Activated CD4-positive, alpha-beta T cell treated with anti-CD3 and anti-CD28 coated beads, Interleukin-2, amount 10 ng/mL, durations not matched to agents 7 days and 5 days (primary cell): ENCODE data around the gene NUDT7. TPM values are rescaled to one million over a fixed set of nuclear protein-coding genes. Genes with fewer than 3 reads are reported as not detected.

Source experiments
- CTCF ChIA-PET: fragments of 350-600 bp; sonication (Branson Sonifier 250); formaldehyde crosslinking; loops from one replicate; lab custom pipeline; 2021; ENCODE audit warnings: antibody characterized with exemption; lab: Charles Lee
- POLR2A ChIA-PET: fragments of 350-600 bp; sonication (Branson Sonifier 250); formaldehyde crosslinking; loops from one replicate; lab custom pipeline; 2021; ENCODE audit warnings: antibody characterized with exemption; lab: Charles Lee
- DNase-seq: peaks from one replicate; pipeline ENCODE4 v3.0.0-alpha.2; 2020
- H3K27ac Mint-ChIP-seq: one replicate; pipeline ENCODE4 v1.8.0; 2021; ENCODE audit warnings: mild to moderate bottlenecking, moderate library complexity, mixed read lengths
- H3K27me3 Mint-ChIP-seq: one replicate; pipeline ENCODE4 v1.8.0; 2021; ENCODE audit warnings: mixed read lengths
- H3K36me3 Mint-ChIP-seq: one replicate; pipeline ENCODE4 v1.8.0; 2021; ENCODE audit warnings: low read depth, mixed read lengths
- H3K4me1 Mint-ChIP-seq: one replicate; pipeline ENCODE4 v1.8.0; 2021; ENCODE audit warnings: mixed read lengths
- H3K4me3 Mint-ChIP-seq: one replicate; pipeline ENCODE4 v1.8.0; 2021; ENCODE audit warnings: mild to moderate bottlenecking, moderate library complexity, mixed read lengths
- H3K9me3 Mint-ChIP-seq: one replicate; pipeline ENCODE4 v1.8.0; 2021; ENCODE audit warnings: mixed read lengths
- total RNA-seq, 2 experiments: library from RNA; stranded (reverse); gene quantifications; one replicate each; pipeline ENCODE4 v1.2.3, GENCODE V29; 2021

Gene NUDT7
- total RNA-seq, 2 experiments from 2014 or later, result 6.8 to 8.4 TPM

DNA sequence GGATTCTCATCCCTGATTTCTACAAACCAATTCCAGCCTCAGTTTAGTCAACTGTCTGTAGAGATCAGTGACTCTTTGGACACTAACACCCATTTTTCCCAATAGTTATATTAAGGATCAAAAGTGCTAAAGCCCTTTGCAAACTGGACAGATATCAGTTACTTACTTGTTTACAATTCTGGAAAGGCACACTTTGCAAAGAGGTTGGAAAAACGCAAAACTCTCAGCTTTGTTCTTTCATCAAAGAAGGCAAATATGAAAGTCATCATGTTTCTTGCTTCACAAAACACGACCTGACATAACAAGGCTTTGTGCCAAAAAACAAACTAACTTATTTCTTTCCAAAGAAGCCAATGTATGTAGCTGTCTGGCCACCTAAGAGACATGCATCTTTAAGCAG, 39.9 kb downstream of the NUDT7 start:
- no peaks in the 10 kb centered on the region for H3K9me3 Mint-ChIP-seq
- no peaks in the 10 kb centered on the region for H3K36me3 Mint-ChIP-seq
- no peaks in the 10 kb centered on the region for H3K4me1 Mint-ChIP-seq
- H3K27me3 Mint-ChIP-seq, result no peaks in the 10 kb centered on the region
- H3K27ac Mint-ChIP-seq, result no peak overlapping the region
- DNase-seq, result no peak
- POLR2A ChIA-PET, result no interaction called here
- H3K4me3 Mint-ChIP-seq, result no peak overlapping the region
- CTCF ChIA-PET, result no interaction called here

DNA sequence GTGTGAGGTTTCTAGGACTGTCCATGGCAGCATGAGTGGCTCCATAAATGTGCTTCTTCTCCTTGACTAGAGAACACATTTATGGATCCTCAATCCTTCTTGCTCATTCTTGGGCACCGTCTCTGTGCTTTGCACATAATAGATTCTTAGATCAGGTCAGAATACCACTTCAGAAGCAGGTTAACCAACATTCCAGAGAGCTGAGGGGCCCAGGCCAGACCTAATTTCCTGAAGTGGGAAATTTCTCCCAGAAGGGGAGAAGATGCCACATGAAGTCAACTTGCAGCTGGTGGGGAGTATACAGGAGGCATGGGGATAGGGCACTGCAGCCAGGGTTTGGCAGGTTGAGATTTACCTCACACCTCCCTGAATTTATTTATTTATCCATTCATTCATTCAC, 41.7 kb downstream of the NUDT7 start:
- H3K27me3 Mint-ChIP-seq, result no peaks in the 10 kb centered on the region
- no peaks in the 10 kb centered on the region for H3K36me3 Mint-ChIP-seq
- no peaks in the 10 kb centered on the region for H3K4me1 Mint-ChIP-seq
- DNase-seq, result no peak
- no peak overlapping the region for H3K27ac Mint-ChIP-seq
- H3K4me3 Mint-ChIP-seq, result no peak overlapping the region
- POLR2A ChIA-PET, result no interaction called here
- CTCF ChIA-PET, result no interaction called here
- H3K9me3 Mint-ChIP-seq, result no peaks in the 10 kb centered on the region

DNA sequence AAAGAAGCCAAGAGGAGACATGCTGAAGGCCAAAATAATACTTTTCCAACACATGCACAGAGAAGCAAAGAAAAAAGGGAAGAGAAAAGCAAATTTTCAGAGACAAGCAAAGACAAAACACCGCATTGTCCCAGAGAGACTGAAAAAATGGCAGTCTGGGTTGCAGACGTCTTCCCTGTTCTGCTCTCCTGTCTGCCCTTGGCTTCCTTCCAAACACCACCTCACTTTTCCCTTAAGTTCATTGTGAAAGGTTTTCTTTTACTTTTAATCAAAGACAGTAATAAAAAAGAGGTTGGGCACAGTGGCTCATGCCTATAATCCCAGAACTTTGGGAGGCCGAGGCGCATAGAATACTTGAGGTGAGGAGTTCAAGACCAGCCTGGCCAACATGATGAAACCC, 44.9 kb downstream of the NUDT7 start:
- Mint-ChIP-seq H3K27ac (no peak overlapping the region), H3K9me3 (no peaks in the 10 kb centered on the region), H3K4me1 (no peaks in the 10 kb centered on the region), H3K36me3 (no peaks in the 10 kb centered on the region), H3K4me3 (no peak overlapping the region), H3K27me3 (no peaks in the 10 kb centered on the region)
- ChIA-PET CTCF (no interaction called here), POLR2A (no interaction called here)
- DNase-seq, result no peak

DNA sequence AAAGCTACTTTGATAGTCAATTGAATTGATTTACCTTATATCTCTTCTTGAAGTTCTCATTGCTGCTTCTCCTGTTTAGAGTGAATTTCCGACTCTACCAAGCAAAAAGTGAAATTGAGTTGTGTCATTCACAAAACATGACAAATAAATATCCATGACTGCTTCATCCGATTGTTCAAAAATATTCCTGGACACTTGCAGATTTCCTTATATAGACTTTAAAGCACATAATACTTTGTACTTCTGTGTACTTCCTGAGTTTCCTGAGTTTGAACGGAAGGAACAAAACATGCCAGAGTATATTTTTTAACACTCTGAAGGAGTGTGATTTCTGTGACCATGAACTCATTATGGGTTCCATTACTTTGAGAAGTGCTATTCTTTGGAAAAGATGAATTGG, 45.5 kb downstream of the NUDT7 start:
- H3K27ac Mint-ChIP-seq, result no peak overlapping the region
- no peaks in the 10 kb centered on the region for H3K36me3 Mint-ChIP-seq
- H3K27me3 Mint-ChIP-seq, result no peaks in the 10 kb centered on the region
- CTCF ChIA-PET, result no interaction called here
- no peaks in the 10 kb centered on the region for H3K9me3 Mint-ChIP-seq
- H3K4me1 Mint-ChIP-seq, result no peaks in the 10 kb centered on the region
- H3K4me3 Mint-ChIP-seq, result no peak overlapping the region
- no peak for DNase-seq
- POLR2A ChIA-PET, result no interaction called here

GRCh38 chr16:77775911-77776909, 53.9 kb downstream of the NUDT7 start:
- Mint-ChIP-seq H3K9me3 (no peaks in the 10 kb centered on the region), H3K27me3 (no peaks in the 10 kb centered on the region), H3K27ac (no peak overlapping the region), H3K4me1 (no peaks in the 10 kb centered on the region), H3K4me3 (no peak overlapping the region), H3K36me3 (no peaks in the 10 kb centered on the region)
- ChIA-PET CTCF (interaction anchor here (0.6 kb wide), 1 partner anchor 510 kb away, joined by 4 read pairs; no protein-coding TSS in a partner anchor), POLR2A (no interaction called here)
- no peak for DNase-seq

DNA sequence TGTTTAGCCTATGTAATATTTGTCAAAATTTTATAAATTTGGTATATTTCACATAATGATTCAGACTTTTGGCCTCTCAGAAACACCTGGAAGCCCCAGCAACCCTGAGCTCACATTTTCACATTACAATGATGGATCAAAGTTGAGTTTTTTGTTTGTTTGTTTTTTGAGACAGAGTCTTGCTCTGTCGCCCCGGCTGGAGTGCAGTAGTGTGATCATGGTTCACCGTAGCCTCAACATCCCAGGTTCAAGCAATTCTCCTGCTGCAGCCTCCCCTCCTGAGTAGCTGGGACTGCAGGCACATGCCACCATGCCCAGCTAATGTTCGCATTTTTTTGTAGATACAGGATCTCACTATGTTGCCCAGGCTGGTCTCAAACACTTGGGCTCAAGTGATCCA, 55.4 kb downstream of the NUDT7 start:
- POLR2A ChIA-PET, result no interaction called here
- no peaks in the 10 kb centered on the region for H3K27me3 Mint-ChIP-seq
- H3K9me3 Mint-ChIP-seq, result no peaks in the 10 kb centered on the region
- no peak overlapping the region for H3K27ac Mint-ChIP-seq
- no peaks in the 10 kb centered on the region for H3K4me1 Mint-ChIP-seq
- CTCF ChIA-PET, result no interaction called here
- no peak overlapping the region for H3K4me3 Mint-ChIP-seq
- H3K36me3 Mint-ChIP-seq, result no peaks in the 10 kb centered on the region
- no peak for DNase-seq

DNA sequence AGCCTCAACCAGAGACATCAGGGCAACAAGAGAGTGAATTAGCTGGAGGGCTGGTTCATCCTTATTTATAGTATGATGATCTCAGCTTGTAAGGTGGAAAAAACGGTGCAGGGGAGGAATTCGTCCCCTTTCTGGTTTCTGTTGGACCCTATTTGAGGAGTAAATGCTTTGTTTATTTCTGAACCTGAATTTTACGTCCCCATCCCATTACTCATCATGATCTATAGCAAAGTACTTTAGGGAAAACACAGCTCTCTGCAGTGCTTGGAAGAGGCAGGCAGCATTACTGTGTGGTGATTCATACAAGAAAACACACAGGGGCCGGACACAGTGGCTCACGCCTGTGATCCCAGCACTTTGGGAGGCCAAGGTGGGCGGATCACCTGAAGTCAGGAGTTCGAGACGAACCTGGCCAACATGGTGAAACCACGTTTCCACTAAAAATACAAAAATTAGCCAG, 58.1 kb downstream of the NUDT7 start:
- Mint-ChIP-seq H3K9me3 (no peaks in the 10 kb centered on the region), H3K4me1 (no peaks in the 10 kb centered on the region), H3K27ac (no peak overlapping the region), H3K27me3 (no peaks in the 10 kb centered on the region), H3K36me3 (no peaks in the 10 kb centered on the region), H3K4me3 (no peak overlapping the region)
- POLR2A ChIA-PET, result no interaction called here
- no peak for DNase-seq
- CTCF ChIA-PET, result no interaction called here

DNA sequence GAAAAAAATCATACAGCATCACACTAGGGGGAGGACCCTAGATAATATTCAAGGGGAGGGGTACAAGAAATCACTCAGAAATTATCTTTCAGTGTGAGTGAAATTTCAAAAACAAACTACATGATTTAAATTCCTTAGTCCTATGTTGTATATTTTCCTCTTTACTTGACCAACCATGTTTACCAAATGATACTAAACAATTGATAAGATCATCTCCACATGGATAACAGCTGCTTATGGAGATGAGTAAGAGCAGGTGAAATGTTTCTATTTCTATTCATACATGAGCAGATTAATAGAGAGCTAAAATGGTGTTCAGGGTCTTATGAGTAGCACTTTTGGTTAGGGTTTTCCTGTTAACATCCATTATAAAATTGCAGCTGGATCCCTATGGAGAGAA, 58.8 kb downstream of the NUDT7 start:
- H3K4me1 Mint-ChIP-seq, result no peaks in the 10 kb centered on the region
- no peak for DNase-seq
- H3K27me3 Mint-ChIP-seq, result peaks cover 3% of the 10 kb centered on the region
- POLR2A ChIA-PET, result no interaction called here
- H3K4me3 Mint-ChIP-seq, result no peak overlapping the region
- CTCF ChIA-PET, result no interaction called here
- H3K36me3 Mint-ChIP-seq, result no peaks in the 10 kb centered on the region
- no peaks in the 10 kb centered on the region for H3K9me3 Mint-ChIP-seq
- no peak overlapping the region for H3K27ac Mint-ChIP-seq

DNA sequence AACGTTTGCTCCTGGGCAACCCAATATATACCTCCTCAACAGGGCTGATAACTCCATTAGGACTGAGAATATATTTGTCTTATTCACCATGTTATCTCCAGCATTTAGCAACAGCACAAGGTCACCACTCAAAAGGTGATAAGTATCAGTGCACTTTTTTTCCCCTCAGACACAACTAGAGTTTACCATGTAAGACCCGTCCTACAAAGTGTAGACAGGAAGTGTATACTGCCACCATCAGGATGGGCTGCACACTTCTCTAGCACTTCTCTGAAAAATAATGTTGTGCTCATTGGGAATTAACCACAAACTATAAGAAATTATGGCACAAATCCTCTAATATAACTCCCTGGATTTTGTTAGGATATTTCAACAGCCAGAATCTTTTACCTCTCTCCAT, 60.4 kb downstream of the NUDT7 start:
- H3K27me3 Mint-ChIP-seq, result peaks cover 19% of the 10 kb centered on the region
- ChIA-PET CTCF (interaction anchor here (1.3 kb wide), 1 partner anchor 546 kb away, joined by 3 read pairs; no protein-coding TSS in a partner anchor), POLR2A (no interaction called here)
- H3K4me3 Mint-ChIP-seq, result no peak overlapping the region
- no peak overlapping the region for H3K27ac Mint-ChIP-seq
- H3K9me3 Mint-ChIP-seq, result no peaks in the 10 kb centered on the region
- no peak for DNase-seq
- H3K4me1 Mint-ChIP-seq, result no peaks in the 10 kb centered on the region
- no peaks in the 10 kb centered on the region for H3K36me3 Mint-ChIP-seq

DNA sequence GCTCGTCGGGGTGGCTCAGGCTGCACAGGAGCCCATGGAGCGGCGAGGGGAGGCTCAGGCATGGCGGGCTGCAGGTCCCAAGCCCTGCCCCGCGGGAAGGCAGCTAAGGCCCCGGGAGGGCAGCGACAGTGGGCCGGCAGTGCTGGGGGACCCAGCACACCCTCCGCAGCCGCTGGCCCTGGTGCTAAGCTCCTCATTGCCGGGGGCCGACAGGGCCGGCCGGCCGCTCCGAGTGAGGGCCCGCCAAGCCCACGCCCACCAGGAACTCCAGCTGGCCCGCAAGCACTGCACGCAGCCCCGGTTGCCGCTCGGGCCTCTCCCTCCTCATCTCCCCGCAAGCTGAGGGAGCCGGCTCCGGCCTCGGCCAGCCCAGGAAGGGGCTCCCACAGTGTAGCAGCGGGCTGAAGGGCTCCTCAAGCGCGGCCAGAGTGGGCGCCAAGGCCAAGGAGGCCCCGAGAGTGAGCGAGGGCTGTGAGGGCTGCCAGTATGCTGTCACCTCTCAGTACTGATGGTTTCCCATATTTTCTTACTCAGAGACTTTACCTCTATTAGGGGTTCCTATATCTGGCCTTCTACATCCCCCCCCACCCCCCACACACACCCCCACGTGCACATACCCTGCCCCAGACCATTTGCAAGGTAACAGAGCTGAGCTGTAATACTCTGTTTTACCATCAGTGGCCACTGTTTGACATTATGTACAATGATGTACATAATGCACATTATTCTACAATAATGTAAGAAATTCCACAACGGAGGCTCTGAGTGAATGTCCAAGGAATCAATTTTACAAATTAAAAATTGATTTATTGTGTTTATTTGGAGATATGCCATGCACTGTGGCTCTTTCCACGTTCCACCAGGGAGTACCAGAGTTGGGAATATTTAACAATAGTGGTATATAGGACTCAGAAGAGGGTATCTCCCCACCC, 62.4 kb downstream of the NUDT7 start:
- no peak for DNase-seq
- POLR2A ChIA-PET, result no interaction called here
- Mint-ChIP-seq H3K27ac (no peak overlapping the region), H3K4me1 (peaks cover 3% of the 10 kb centered on the region), H3K9me3 (no peaks in the 10 kb centered on the region), H3K36me3 (no peaks in the 10 kb centered on the region), H3K27me3 (peaks cover 35% of the 10 kb centered on the region), H3K4me3 (no peak overlapping the region)
- CTCF ChIA-PET, result interaction anchor here (0.5 to 0.9 kb wide), 2 partner anchors 10 to 27 kb away, joined by 3 to 6 read pairs; no protein-coding TSS in a partner anchor

- ChIA-PET POLR2A (no interaction called here), CTCF (no interaction called here)
- no peak for DNase-seq
- Mint-ChIP-seq H3K27ac (no peak overlapping the region), H3K4me3 (no peak overlapping the region), H3K36me3 (no peaks in the 10 kb centered on the region), H3K27me3 (peaks cover 42% of the 10 kb centered on the region), H3K4me1 (peaks cover 3% of the 10 kb centered on the region), H3K9me3 (no peaks in the 10 kb centered on the region)
Observed at GRCh38 chr16:77785373-77785764, 63.1 kb downstream of the NUDT7 start.

DNA sequence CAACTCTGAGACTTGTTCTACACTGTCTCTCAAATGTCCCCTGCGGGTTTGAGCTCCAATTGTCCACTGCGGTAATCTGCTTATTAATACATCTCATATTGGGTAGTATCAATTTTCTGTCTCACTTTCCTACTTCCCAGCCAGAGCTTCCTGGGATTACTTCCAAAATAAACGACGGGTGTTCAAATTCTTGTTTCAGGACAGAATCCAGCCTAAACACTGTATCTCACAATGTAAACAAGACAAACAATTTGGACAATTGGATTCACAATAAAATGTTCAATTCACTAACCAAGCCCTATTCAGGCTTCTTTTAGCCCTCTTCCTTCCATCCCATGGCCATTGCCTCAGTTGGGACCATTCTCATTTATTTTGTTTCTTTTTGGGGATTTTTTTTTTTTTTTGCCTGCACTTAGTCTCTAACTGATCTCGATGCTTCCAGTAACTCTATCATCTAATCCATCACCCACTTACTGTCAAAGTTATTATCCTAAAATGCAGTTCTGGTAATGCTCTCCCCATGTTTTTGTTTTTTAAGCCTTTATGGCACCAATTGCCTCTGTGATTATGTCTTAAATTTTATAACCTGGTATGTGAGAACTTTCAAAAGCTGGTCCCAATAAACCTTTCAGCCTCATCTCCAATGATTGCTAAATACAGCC, 64.0 kb downstream of the NUDT7 start:
- Mint-ChIP-seq H3K4me3 (no peak overlapping the region), H3K36me3 (no peaks in the 10 kb centered on the region), H3K9me3 (no peaks in the 10 kb centered on the region), H3K27me3 (peaks cover 51% of the 10 kb centered on the region), H3K27ac (no peak overlapping the region), H3K4me1 (peaks cover 3% of the 10 kb centered on the region)
- no peak for DNase-seq
- CTCF ChIA-PET, result no interaction called here
- POLR2A ChIA-PET, result no interaction called here
